ENCODE results near the gene CFB.
"Not testable (repeated sequence)": the region's sequence is repeated elsewhere in the genome, so short reads cannot be mapped to it uniquely, and the experiment has no call there.

- not testable (repeated sequence) for TF ChIP-seq CTCF (IDR thresholded peaks at IDR 0.05; ENCODE audit: extremely low read depth in 1 of 2, insufficient read depth in 1 of 2, low read depth in 1 of 2, low read length in 2 of 2); MAX (IDR thresholded peaks at IDR 0.05; ENCODE audit: insufficient read depth, insufficient read length); EZH2 (IDR thresholded peaks at IDR 0.05; ENCODE audit: borderline replicate concordance, low read depth, low read length, severe bottlenecking); POLR2A (IDR thresholded peaks at IDR 0.05; ENCODE audit: low read depth, low read length); POLR2AphosphoS5 (IDR thresholded peaks at IDR 0.05; ENCODE audit: insufficient read depth, low read depth, low read length); FOS (IDR thresholded peaks at IDR 0.05; ENCODE audit: borderline replicate concordance, insufficient read depth, low read length); GATA2 (IDR thresholded peaks at IDR 0.05; ENCODE audit: insufficient read depth, insufficient read length, low read depth, low read length); JUN (IDR thresholded peaks at IDR 0.05; ENCODE audit: borderline replicate concordance, insufficient read depth, insufficient read length, low read depth)
These were observed 36.6 kb upstream of the CFB start for GRCh38 chr6:31909298-31909697.
